Liver (tissue), 3 donors: ENCODE data around the gene ZNF723.

Experiments
- ATF3 ChIP-seq: IDR thresholded peaks from 2 replicates; pipeline ENCODE4 v1.6.1; 2016; ENCODE audit warnings: antibody characterized with exemption
- CTCF ChIP-seq: fragments of 150-350 bp; IDR thresholded peaks from 2 replicates; pipeline ENCODE4 v1.5.1; 2017; ENCODE audit warnings: improper control_type of control experiment, low read depth, low read length; ENCODE audit not compliant: missing input control
- EGR1 ChIP-seq, 2 donors: IDR thresholded peaks; 2 replicates each; pipeline ENCODE4 v1.6.1; 2016 to 2018; ENCODE audit warnings: antibody characterized with exemption in 2 of 2, low read depth in 2 of 2
- GABPA ChIP-seq, 2 donors: IDR thresholded peaks in 1 of 2; conservative IDR thresholded peaks in 1 of 2; 2 replicates each; pipeline ENCODE4 v1.6.1; 2016; ENCODE audit warnings: antibody characterized with exemption in 2 of 2, mild to moderate bottlenecking in 1 of 2, moderate library complexity in 1 of 2
- HNF4G ChIP-seq: IDR thresholded peaks from 2 replicates; pipeline ENCODE4 v1.6.1; 2016; ENCODE audit warnings: antibody characterized with exemption
- MAX ChIP-seq: IDR thresholded peaks from 2 replicates; pipeline ENCODE4 v1.6.1; 2016; ENCODE audit warnings: antibody characterized with exemption
- RAD21 ChIP-seq, 2 donors: IDR thresholded peaks; 2 replicates each; pipeline ENCODE4 v1.6.1; 2016; ENCODE audit warnings: antibody characterized with exemption in 2 of 2, mild to moderate bottlenecking in 2 of 2
- REST ChIP-seq: IDR thresholded peaks from 2 replicates; pipeline ENCODE4 v1.6.1; 2016; ENCODE audit warnings: antibody characterized with exemption, mild to moderate bottlenecking
- RXRA ChIP-seq, 2 donors: IDR thresholded peaks; 2 replicates each; pipeline ENCODE4 v1.6.1; 2017 to 2018; ENCODE audit warnings: antibody characterized with exemption in 2 of 2, mild to moderate bottlenecking in 1 of 2
- TAF1 ChIP-seq: conservative IDR thresholded peaks from 2 replicates; pipeline ENCODE4 v1.6.1; 2016; ENCODE audit warnings: antibody characterized with exemption, mild to moderate bottlenecking
- ZBTB33 ChIP-seq: IDR thresholded peaks from 2 replicates; pipeline ENCODE4 v1.6.1; 2016; ENCODE audit warnings: antibody characterized with exemption
- donor health status: healthy.
- donor health status: healthy.

- TF ChIP-seq CTCF (no peak), ATF3 (no peak), EGR1 (IDR thresholded peaks at IDR 0.05; ENCODE audit: low read depth in 2 of 2) (no peak), RAD21 (IDR thresholded peaks at IDR 0.05) (no peak), REST (no peak), HNF4G (no peak), GABPA (IDR thresholded peaks at IDR 0.05 in 1 of 2, conservative IDR thresholded peaks at IDR 0.05 in 1 of 2) (no peak), ZBTB33 (no peak), TAF1 (no peak), MAX (no peak), RXRA (IDR thresholded peaks at IDR 0.05) (no peak)
Measured at GRCh38 chr19:22814124-22814523, 18.0 kb upstream of the ZNF723 start.
